ENCODE data around the gene GLRA3.
"Not testable (repeated sequence)": the region's sequence is repeated elsewhere in the genome, so short reads cannot be mapped to it uniquely, and the experiment has no call there.

GLRA3 gene

DNA sequence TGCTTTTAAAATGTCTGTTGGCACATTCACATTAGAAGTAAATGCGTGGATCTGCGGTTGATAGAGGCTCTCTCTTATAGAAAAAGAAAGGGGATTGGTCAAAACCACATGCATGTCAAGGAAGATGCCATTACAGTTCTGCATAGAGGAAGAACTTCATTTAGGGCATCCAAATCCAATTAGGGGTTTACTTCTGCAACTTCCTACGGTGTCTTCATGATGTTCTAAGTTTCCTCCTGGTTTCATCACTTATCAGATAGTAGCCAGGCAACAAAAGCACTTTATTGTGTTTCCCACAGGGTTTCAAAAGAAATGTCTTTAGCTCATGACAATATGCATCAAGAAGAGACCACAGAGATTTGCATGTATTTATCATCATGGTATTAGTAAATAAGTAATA lies 170.8 kb downstream of the GLRA3 start:
- DNase-seq (ENCODE audit: low read depth): no peak

DNA sequence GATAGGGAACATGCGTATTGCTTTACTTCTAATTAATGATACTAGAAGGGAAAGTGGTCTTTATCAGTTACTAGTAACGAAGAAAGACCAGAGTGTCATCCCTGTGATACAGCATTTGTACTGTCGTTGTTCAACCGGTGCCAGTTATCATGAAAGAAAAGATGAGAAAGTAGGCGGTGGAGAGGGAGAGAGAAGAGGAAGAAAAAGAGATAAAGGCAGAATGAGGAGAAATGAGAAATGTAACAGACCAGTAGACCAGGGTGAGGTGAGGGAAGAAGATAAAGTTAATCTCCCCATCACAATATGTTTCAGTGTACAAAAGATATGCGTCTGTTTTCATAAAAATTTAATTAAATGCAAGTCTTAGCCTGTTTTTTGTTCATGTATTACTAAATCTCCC lies 171.6 kb downstream of the GLRA3 start:
- no peak for DNase-seq (ENCODE audit: low read depth)

DNA sequence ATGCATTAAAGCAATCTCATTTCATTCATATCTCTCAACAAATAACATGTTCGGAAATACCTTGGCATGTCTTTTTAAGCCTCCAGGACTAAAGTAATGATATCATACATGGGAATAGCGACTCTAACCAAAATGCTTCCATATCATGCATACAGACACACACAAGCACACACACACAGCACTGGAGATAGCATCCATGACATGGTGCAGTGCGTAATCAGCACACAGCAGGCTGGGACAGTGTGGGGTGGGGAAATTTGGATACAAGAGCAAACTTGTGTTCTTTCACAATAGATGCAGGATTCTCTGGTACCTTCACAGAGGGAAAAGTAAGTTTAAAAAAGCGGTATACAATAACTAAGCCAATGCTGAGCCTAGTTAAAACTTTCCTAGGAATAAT lies 174.4 kb downstream of the GLRA3 start:
- no peak for DNase-seq (ENCODE audit: low read depth)

DNA sequence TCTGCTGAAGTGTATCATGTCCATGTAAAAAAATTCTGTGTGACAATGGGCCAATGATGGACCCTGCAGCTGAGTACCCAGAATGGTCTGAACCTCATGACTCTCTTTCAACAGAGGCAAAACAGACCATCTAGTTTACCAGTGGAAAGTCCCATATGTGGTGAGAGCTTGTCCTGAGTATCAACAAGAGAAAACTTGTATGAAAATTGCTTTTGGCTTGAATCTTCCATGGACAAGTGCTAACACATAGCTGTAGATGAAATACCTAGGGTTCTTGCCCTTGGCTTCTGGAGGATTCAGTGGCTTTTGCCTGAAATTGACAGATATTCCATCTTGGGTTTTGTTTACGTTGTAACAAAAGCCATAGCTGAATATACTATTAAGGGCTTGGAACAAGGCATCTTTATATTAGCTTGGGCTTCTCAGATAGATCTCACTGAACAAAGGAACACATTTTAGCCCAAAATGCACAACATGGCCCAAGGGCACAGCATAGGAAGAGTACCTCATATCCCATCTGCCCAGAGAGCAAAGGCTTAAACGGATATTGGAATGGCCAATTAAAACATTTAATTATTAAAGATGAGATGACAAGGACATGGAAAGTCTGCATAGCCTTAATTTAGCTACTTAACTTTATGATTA lies 178.2 kb downstream of the GLRA3 start:
- DNase-seq (ENCODE audit: low read depth): no peak

DNA sequence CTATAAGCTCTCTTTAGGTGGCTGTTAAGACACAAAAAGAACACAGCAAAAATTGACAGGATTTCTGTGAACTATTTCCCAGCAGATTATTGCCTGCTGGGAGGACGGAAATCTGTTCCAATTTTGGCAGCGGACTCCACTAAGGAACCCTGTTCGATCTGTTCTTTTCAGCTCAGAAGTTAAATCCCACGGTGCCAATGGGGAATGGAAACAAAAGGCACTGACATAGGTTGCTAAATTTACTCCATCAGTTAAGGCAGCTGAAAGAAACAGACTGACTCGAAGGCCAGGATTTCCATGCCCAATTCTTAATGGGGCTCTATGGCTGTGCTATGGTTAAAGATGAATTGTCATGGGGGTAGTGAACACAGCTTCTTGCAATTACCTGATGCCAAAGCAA lies 180.2 kb downstream of the GLRA3 start:
- DNase-seq (ENCODE audit: low read depth): no peak

DNA sequence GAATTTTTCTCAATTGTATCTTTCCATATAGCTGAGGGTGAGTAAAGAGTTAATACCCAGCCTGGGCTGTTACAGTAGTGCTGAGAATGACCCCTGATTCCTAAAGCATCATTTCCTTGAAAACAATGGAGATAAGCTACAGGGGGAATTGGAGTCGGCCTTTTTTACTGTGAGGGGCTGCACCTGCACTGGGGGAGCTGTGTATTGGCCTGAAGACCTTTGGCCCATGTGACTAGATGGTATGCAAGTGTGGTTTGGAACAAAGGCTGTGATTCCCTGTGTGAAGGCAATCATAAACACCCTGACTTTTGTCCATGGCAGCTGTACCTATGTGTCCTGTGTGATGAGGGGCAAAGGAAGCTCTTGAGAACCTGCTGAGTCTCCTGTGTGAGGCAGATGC lies 182.7 kb downstream of the GLRA3 start:
- no peak for DNase-seq (ENCODE audit: low read depth)

DNA sequence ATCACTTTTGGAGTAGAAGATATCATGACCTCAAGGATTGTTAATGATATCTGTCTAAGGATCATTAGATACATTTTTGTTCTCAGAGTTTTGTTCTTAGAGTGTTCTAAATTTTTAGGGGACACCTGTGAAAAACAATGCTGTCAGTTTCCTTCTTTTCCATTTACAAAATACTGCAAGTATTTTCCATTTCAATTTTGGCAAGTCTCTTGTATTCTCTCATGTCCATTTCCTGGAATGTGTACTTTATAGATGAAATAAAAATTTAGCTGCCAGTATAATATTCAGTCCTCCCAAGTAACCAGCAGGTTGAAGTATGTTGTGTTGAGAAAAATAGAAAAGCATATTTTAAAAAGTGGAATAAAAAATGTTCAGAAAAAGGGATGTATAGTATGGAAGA lies 188.9 kb downstream of the GLRA3 start:
- DNase-seq (ENCODE audit: low read depth): no peak

DNA sequence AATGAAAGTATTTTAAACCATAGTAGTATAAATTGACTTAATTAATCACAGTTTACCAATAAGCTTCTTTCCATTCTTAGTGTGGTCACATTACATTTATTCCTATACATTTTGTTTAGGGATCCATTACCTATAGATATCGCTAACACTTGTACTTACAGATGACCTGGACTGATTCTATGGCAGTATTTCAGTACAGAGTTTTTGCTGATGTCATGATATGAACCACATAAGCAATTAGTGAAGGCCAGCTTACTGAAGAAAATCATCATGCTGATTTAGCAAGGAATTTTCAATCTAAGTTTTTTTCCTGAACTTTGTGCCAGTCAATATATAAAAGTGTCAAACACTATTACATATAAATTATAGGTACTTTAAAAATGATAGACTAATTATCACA lies 193.3 kb downstream of the GLRA3 start:
- no peak for DNase-seq (ENCODE audit: low read depth)

DNA sequence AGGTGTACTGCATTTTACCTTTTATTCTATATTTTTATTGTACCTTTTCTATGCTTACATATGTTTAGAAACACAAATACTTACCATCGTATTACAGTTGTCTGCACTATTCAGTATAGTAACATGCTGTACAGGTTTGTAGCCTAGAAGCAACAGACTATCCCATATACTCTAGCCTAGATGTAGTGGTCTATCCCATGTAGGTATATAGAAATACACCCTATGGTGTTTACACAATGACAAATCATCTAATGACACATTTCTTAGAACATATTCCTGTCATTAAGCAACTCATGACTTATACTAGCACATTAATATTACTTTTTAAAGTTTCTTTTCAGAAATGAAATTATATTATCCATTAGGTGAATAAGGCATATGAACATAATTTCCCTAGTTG lies 195.6 kb downstream of the GLRA3 start:
- DNase-seq (ENCODE audit: low read depth): no peak

DNA sequence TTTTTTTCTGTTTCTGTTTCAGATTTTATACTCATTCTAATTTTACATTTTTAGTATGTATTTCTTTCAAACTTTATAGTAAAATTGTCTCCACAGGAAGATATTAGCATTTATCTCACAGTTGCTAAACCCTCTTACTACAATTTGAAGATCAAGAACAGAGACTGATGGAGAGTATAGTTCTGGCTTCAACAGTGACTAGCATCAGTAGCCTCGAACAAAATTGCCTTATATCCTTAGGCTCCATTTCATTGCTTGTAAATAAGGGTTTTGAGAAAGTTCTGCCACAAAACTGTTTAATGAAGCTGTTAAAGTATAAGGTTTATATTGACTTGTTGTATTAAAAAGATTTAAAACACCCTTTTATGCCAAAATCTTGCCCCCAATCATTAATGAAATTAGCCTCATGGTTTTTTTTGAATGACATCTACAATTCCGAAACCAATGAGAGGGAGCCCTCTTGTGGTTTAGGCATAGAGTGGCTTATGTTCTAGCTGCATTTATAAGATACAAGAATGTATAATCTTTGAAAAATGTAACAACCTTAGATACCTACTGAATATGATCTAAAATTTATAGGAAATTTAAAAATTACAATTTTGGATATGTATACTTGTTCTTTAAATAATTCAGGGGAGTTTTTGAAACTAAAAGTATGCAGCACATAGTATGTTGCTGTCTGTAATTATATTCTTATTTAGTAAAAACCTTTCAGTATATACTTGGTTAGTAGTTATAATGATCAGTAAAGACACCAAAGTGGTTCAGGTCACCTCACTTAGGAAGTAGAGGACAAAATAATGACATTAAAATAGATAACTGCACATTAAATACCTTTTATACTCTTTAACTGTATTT lies 196.9 kb downstream of the GLRA3 start:
- no peak for DNase-seq (ENCODE audit: low read depth)

DNA sequence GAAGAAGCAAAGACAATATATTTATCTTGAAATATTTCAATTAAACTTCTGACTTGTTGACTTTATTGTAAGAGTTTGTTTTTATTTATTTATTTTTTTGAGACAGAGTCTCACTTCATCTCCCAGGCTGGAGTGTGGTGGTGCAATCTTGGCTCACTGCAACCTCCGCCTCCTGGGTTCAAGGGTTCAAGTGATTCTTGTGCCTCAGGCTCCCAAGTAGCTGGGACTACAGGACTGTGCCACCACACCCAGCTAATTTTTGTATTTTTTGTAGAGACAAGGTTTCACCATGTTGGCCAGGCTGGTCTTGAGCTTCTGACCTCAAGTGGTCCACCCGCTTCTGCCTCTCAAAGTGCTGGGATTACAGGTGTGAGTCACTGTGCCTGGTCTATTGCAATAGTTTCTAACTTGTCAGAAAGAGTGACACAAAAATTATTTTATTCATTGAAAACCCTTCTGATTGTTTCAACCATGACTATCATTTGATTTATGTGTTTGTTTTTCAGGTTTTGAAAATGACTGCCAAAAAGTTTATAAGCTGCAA lies 199.1 kb downstream of the GLRA3 start:
- not testable (repeated sequence) for DNase-seq (ENCODE audit: low read depth)

DNA sequence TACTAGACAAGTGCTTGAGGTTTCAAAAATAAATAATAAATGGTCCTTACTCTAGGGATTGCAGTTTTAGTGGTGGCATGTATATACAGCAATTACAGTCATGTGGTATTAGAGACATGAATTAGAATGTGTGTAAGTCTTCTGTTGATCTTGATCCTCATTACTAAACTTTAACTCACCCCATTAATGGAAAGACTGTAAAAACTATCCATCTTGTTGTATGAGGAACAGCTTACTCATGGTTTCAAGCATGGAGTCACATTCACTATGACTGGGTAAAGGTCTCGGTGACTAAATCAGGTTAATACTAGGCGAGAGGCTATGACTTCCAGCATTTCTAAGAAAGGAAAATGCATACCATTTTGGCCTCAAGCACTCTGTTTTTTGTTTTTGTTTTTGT lies 199.8 kb downstream of the GLRA3 start:
- no peak for DNase-seq (ENCODE audit: low read depth)

DNA sequence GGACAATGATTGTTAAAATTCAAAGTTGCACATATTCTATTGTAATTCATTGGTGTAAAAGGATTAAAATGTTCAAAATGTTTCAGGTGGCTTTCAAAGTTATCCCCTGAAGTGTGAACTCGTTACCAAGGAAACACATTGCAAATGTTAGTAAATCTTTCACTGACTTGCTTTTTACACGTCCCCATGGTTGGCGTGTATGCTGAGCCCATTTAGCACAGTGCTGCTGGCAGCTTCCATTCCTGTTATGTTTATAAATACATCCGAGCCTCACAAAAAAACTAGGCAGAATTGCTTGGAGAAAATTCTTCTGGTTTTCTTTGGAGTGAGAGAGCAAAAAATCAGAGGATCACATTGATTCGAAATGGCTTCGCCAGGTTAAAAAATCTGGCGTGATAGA lies 200.9 kb downstream of the GLRA3 start:
- no peak for DNase-seq (ENCODE audit: low read depth)

DNA sequence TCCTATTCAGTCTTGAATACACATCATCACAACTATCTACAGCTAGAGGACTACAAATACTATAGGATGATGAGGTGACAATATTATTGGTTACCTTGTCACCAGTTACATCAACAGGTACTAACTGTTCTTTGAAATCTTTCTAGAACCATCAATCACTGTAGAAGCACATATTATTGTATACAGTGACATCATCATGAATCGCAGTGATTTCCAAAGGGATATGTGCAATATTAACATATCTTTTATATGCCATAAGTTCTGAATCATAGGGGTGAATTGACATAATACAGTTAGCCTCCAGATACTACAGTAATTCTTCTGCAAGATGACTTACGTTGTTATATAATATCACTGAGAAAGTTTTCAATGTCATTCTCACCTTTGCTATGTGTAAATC lies 201.6 kb downstream of the GLRA3 start:
- DNase-seq (ENCODE audit: low read depth): no peak

DNA sequence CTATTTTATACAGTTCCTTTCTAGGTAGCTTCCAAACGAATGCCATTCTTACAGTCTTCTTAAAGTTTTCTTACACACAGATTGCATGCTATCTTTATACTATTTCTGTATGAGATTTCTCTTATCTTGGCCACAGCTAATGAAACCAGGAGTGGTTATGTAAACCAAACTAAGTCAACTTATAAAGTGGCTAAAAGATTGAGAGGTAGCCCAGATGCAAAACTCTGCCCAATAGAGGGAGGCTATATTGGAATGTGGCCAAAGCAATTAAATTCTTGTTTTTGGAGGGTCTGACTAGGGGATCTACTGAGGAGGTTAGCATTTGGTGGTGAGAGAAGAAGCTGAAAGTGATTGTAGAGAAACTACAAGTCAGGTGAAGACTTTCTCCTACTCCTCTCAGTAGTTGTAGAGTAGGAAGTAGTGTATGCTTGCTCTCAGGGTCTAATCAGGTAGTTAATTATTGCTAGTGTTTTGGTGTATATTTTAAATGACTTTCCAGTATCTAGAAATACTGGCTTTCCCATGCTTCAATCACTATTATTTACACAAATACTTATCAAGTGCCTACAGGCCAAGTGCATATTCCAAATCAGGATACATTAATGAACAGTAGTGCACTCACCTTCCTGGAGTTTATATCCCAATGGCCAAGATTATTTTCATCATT lies 202.6 kb downstream of the GLRA3 start:
- no peak for DNase-seq (ENCODE audit: low read depth)

DNA sequence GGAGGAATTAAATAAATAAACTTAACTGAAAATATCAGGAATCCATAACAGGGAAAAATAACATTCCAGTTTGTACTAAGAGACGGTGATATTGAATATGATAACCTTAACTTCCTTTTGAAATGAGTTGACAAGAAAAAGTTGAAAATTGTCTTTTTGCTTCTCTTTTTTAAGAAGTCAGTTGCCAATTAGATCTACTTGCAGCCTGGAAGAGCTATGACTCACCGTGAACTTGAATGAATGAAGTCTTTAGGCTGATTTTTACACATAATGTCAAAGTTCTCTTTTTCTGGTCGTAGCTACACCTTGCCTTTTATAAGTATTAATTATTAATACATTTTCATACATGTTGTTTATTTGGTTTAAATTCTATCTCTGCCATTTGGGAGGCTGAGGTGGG lies 212.4 kb downstream of the GLRA3 start:
- no peak for DNase-seq (ENCODE audit: low read depth)

DNA sequence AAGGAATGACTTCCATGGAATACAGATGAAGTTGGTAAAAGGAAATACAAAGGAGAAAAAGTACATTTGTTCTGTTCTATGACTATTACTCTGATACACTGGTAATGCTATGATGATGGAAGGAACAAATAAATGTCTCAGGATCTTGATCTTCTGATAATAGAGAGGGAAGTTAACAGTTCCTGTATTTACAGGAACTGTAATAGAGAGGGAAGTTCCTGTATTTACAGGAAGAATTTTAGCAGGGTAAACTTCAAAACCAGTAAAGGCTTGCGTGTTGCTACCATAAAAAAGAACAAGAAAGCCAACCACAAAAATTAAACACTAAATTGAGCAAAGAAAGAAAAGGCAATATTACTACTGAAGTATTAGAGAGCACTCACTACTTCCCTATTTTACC lies 215.1 kb downstream of the GLRA3 start:
- no peak for DNase-seq (ENCODE audit: low read depth)

DNA sequence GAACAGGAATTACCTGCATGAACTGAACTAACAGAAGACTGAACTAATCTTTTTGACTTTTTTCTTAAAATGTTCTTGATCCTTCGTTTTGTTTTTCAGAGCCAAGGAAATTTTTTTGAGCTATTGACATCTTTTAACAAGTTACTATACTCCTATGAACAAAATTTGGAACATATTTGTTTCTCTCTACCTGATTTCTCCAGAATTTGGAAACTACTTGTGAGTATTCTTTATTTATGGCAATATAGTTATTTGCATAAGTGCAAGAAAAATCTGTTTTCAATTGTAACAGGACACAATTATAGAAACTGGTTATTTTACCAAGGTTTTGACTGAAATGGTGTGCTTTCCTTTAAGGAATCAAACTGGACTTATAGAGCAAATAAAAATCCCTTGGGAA lies 217.3 kb downstream of the GLRA3 start:
- no peak for DNase-seq (ENCODE audit: low read depth)

DNA sequence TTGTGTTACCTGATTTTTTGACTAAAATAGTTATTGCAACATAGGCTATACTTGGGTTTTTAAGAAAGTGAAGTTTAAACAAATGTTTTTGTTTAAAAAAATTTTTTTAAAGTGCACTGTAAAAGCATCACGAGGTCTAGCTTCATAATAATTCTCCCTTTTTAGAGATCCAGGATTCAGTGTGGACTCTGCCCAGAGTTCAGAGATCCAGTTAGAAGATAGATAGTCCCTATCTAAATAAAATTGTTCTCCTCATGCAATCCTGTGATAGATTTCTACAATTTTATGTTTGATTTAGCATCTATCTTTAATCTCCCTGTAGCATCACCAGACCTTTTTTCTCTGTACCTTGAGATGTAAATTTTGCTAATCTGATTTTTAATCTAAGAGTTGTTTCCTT lies 221.3 kb downstream of the GLRA3 start:
- DNase-seq (ENCODE audit: low read depth): no peak

DNA sequence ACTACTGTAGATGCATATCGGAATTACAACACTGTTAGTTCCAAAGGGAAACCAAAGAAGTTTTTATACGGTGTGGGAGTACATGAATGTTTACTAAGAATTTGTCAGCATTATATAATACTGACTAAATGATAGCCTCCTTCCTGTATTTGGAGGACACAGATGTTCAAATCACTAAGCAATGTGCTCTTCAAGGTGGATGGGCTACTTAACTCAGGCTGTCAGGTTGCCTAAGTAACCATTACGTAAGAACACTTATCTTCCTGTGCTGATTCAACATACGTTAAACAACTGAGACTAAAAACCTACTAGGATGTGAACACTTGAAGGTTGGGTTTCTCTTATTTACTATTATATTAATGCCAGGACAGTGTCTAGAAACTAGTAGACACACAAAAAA lies 224.8 kb downstream of the GLRA3 start:
- no peak for DNase-seq (ENCODE audit: low read depth)

DNA sequence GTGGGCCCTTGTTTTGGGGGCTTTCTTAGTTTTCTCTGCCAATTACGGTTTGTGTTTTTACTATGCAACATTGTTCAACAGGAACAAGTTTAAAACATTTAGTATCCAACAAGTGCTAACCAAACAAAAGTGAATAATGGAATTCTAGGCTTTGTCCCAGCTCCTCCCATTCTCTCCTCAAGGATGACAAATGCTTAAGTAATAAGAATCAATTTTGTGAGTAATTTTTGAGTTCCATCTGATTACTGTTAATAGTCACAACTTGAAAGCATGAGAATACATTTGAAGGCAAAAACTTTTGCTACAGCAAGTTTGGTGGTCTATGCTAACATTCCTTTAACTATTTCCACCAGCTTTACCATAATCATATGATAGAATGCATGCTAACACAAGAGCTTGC lies 228.7 kb downstream of the GLRA3 start:
- DNase-seq (ENCODE audit: low read depth): no peak

DNA sequence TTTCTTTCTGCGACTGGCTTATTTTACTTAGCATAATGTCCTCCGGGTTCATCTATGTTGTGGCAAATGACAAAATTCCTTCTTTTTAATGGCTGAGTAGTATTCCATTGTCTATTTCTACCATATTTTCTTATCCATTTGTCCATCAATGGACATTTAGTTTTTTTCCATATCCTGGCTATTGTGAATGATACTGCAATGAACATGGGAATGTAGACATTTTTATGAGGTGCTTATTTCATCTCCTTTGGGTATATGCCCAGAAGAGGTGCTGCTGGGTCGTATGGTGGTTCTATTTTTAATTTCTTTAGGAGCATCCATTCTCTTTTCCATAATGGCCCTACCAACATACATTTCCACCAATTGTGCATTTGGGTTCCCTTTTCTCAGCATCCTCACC lies 230.2 kb downstream of the GLRA3 start:
- no peak for DNase-seq (ENCODE audit: low read depth)

DNA sequence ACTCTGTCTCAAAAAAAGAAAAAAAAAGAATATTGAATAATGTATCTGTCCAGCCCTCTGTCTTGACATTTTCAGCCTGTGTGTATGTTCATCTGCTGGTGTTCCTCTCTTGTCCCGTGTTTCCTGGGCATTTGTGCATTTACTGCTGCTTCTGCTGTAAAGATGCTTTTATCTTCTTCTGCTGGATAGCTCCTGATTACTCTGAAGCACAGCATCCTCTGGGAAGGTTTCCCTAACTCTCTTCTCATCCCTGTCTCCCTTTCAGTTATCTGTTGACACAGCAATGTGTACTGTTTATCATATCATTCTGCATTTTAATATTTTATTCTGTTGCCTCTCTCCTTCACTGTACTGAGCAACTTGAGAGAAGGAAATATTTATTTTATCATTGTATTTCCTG lies 232.5 kb downstream of the GLRA3 start:
- no peak for DNase-seq (ENCODE audit: low read depth)

Measured in activated gamma-delta T cell treated with anti-CD3 and anti-CD28 coated beads, Interleukin-2, amount 50 U/mL, for 16 hours (primary cell).